Cardiac fibroblast (primary cell): ENCODE measurements around the gene RAPGEF3.

ENCODE experiments used
- DNase-seq, 2 donors: peaks; one replicate each; pipeline versions ENCODE4 v3.0.0 to v3.0.0-alpha.2; 2010; ENCODE audit warnings: low read depth in 2 of 2
- H3K4me3 ChIP-seq, 2 donors: replicated peaks in 1 of 2; 1 replicate in 1 of 2; 2 replicates in 1 of 2; pipeline ENCODE4 v1.5.1; 2011; ENCODE audit warnings: low read depth in 2 of 2, low read length in 2 of 2, mild to moderate bottlenecking in 2 of 2, moderate library complexity in 1 of 2
- TF ChIP-seq, protein P1 (sequence below): IDR thresholded peaks from one replicate; pipeline ENCODE4 v1.5.1; 2011; ENCODE audit warnings: low read depth, mild to moderate bottlenecking, low read length, inconsistent platforms

RAPGEF3 gene

DNA sequence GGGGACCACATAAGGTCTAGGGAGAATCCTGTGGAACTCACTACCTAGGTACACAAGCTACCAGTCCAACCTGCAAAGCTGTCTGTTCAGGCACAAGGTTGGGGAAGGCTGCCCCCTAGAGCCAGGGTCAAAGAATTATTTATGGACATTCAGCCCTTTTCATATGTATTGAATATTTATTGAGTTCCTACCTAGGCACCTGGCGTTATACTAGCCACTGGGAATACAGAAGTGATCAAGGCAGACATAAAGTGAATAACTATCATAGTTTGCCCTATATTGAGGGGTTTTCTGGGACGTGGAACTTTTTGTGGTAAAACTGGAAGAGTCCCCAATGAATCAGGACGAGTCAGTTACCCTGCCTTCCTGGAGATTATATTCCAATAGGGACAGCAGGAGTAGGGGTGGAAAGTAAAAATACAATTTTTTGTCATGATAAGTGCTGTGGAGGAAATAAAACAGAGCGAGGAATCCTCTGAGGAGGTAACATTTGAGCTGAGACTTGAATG, 8.6 kb upstream of the RAPGEF3 start:
- TF ChIP-seq, protein P1, sequence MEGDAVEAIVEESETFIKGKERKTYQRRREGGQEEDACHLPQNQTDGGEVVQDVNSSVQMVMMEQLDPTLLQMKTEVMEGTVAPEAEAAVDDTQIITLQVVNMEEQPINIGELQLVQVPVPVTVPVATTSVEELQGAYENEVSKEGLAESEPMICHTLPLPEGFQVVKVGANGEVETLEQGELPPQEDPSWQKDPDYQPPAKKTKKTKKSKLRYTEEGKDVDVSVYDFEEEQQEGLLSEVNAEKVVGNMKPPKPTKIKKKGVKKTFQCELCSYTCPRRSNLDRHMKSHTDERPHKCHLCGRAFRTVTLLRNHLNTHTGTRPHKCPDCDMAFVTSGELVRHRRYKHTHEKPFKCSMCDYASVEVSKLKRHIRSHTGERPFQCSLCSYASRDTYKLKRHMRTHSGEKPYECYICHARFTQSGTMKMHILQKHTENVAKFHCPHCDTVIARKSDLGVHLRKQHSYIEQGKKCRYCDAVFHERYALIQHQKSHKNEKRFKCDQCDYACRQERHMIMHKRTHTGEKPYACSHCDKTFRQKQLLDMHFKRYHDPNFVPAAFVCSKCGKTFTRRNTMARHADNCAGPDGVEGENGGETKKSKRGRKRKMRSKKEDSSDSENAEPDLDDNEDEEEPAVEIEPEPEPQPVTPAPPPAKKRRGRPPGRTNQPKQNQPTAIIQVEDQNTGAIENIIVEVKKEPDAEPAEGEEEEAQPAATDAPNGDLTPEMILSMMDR: peak; percentile 54
- H3K4me3 ChIP-seq: no peak overlapping the region
- DNase-seq: peak; percentile 63 to 68

DNA sequence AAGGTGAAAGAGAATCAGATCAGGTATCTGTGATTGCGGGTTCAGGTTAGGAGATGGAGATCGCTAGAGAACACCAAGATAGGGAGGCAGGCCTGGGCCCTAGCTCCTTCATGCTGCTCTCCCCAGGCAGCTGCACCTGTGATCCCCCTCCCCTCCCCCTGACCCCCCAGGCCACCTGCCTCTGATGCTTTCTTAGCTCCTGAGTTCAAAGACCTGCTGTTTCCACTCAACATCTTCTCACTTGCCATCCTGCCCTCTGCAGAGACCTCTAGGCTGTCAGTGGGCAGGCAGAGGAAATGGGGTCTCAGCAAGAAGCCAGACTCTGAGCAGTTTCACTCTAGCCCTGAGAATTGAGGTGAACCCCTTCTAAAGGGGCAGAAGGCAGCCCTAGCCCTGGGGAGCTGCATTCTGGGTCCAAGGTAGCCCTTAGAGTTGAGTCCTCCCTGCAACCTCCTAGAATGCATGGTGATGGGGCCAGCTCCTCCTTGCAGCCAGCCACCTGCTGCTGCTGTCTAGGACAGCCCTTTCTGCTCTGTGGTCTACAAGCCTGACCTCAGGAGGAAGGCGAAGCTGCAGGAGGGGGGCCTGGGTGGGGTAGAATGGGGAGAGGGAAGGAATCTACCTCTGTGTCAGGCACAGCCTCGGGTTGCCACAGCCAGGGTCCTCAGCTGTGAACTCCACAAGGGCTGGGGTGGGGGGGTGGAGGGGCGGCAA, 8.0 kb upstream of the RAPGEF3 start:
- DNase-seq: no peak
- TF ChIP-seq, protein P1: no peak
- no peak overlapping the region for H3K4me3 ChIP-seq

DNA sequence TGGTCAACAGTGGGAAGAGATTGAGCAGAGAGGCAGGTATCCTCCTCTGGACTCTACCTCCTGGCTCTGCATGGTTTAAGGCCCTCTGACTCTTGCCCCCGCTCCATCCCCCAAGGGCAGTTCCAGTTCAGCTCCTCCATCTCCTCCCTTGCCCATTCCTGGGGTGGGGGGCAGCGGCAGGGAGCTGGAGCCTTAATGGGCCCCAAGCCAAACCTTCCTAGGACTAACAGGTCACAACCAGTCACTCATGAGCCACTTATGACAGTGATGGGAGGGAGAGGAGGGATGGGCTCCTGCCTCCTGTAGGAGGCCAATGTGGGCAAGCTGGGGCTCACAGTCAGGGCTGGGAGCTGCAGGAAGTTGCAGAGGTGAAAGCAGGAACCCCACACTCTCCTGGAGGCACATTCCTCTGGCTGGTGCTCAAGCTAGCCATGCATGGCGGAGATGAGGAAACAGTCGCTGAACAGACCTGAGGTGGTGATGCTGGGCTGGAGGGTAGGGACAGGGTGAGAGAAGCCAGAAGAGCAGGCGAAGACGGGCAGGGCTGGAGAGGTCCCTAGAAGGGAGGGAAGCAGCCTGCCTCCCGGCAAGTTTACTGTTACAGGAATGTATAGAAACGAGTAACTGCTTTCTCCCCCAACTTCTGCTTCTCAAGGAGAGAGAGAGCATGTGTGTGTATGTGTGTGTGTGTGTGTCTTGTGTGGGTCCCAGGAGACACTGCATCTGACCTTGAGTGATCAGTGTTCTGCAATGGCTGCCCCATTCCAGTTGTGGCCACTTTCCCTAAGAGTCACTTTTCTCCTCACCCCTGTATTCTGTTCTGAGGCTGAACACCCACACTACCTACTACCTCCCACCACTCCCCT, 5.0 kb upstream of the RAPGEF3 start:
- TF ChIP-seq, protein P1: no peak
- DNase-seq: peak in 1 of 2 donors; percentile 33
- no peak overlapping the region for H3K4me3 ChIP-seq

DNA sequence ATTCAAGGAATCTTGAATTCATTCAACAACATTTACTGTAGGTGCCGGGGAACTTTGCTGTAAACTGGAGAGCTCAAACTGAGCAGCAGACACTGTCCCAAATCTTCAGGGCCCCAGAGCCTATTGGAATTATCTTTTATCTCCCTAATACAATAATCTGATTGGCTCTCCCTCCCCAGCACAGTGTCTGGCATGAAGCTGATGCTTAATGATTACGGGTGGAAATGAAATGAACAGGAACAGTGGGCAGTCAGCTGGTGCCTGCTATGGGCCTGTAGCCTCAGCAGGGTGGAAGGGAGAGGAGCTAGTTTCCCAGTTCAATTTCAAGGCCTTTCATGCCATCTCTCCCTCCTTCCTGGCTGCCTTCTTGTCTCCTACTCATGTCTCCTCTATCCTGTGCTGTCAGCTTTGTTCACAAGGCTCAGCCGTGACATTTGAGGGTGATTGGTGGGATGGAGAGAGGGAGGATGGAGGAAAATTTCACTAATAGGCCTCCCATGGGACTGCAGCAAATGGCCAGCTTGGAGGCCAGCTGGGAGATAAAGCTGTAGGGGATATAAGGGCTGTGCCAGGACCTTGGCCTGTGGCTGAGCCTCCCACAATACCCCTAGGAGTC, 4.3 kb upstream of the RAPGEF3 start:
- TF ChIP-seq, protein P1: no peak
- no peak overlapping the region for H3K4me3 ChIP-seq

DNA sequence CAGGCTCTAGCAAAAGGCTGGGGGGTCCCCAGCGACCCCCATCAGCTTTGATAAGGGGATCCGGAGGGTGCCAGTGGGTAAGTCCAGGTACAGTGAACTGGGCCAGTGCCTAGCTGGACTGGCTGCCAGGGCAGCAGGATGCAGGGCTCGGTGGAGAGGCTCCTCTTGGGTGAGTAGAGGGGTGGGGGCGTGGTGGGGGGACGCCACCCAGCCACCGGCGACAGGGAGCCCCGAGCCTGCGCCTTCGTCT, 171 bp downstream of the RAPGEF3 start:
- TF ChIP-seq, protein P1: no peak
- peak overlapping the region; percentile 57 to 59 for H3K4me3 ChIP-seq
- DNase-seq: no peak

More for the DNA sequence above, 4.3 kb upstream of the RAPGEF3 start:
- DNase-seq: peak in 1 of 2 donors; percentile 49

DNA sequence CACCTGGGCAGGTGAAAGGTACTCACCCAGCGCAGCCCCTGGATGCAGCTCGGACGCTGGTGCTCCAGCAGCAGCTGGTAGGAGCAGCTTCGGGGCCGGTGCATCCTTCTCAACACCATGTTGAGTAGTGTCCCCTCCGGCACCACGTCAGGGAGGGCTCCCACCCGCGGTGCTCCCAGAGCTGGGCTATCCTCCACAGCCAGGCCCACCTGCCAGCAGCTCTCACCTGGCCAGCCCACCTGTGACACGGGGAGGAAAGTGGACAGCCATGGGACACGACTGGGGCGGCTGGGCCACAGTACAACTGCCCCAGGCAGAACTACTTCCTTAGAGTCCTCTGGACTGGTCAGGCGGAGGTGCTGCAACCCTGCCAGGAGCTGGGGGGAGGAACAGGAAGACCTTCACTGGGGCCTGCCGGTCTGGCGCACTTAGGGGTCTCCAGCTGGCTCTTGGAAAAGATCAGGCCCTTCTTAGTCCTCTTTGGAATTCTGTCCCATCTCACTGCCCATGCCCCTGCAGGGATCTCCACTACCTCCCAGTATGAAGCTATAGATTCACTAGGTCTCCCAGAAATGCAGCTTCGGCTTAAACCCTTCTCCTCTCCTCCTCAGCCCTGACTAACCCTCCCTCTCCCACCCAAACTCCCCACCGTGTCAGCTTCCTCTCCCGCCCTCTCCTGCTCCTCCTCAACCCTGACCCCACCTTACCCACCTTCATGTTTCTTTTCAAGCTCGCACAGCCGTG, 668 bp downstream of the RAPGEF3 start:
- TF ChIP-seq, protein P1: no peak
- H3K4me3 ChIP-seq: peak overlapping the region; percentile 57 to 59
- no peak for DNase-seq
